HG03196 (cell line): ENCODE results near the gene TXNDC5.

Source experiments
- ATAC-seq: cut with Tn5 transposase; IDR thresholded peaks from one replicate; pipeline ENCODE4 v1.9.1; 2021; ENCODE audit not compliant: unreplicated experiment

Gene TXNDC5

GRCh38 chr6:7868926-7869325 is 41.7 kb downstream of the TXNDC5 start:
- ATAC-seq: no peak

DNA sequence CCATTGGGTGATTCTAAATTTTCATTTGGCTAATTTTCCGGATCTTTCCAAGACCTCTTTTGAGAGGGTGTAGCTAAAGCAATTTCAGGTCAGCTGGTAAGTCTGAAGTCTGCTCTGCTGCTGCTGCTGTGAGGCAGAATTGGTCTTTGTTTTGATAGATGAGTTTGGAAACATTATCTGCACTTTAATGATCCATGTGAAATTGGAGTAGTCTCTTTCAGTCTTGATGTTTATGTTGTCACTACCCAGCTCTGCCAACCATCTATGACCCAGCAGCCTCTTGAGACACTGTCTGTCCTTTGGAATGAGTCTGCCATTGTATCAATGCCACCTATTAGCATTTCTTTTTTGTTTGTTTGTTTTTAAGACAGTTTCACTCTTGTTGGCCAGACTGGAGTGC is 44.1 kb downstream of the TXNDC5 start:
- no peak for ATAC-seq

GRCh38 chr6:7865781-7866180 is 44.8 kb downstream of the TXNDC5 start:
- no peak for ATAC-seq

DNA sequence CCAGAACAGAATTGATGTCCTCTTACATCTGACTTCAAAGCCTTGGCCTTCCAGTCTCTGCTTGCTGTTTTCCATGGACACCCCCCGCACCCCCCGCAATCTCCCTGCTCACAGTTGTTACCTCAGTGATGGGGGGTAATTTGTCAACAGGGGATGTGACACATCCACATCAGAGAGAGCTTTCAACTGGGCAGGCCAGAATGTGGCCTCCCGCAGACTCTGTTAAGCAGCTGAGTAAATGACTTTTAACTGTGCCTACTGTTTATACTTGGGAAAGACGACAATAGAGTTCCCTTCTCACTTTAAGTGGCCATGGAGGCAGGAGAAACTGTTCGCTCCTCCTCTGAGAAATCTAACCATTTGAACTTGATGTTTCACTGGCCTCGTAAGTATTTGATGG is 51.0 kb downstream of the TXNDC5 start:
- no peak for ATAC-seq

- no peak for ATAC-seq
These were observed 58.8 kb downstream of the TXNDC5 start for GRCh38 chr6:7851780-7852179.

GRCh38 chr6:7848229-7848628 is 62.4 kb downstream of the TXNDC5 start:
- no peak for ATAC-seq

GRCh38 chr6:7846966-7847818 is 63.4 kb downstream of the TXNDC5 start:
- no peak for ATAC-seq

DNA sequence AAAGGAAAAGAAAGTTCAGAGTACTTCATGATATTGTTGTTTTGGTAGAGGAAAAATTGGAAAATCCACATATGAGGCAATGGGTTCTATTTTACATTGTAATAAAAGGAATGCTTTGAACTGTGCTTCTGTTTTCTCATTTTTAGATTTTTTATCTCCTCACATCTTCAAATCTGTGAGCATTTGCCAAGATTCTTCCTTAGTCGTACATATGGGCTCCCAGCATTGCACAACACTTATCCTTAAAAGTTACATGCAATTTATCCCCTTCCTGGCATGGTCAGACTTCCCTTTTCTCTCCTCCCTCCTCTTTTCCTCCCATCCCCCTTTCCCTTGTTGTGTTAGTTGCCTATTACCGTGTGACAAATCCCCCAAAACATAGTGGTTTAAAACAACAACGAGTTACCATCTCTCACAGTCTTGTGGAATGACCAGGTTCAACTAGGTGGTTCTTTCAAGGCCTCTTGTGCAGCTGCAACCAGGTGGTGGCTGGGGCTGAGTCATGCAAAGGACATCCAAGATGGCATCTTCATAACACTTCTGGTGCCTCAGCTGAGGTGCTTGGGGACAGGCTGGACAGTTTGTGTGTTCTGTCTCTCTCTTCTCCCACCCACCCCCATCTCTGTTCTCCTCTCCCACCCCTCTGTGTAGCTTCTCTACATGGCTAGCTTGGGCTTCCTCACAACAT is 68.7 kb downstream of the TXNDC5 start:
- ATAC-seq: no peak

DNA sequence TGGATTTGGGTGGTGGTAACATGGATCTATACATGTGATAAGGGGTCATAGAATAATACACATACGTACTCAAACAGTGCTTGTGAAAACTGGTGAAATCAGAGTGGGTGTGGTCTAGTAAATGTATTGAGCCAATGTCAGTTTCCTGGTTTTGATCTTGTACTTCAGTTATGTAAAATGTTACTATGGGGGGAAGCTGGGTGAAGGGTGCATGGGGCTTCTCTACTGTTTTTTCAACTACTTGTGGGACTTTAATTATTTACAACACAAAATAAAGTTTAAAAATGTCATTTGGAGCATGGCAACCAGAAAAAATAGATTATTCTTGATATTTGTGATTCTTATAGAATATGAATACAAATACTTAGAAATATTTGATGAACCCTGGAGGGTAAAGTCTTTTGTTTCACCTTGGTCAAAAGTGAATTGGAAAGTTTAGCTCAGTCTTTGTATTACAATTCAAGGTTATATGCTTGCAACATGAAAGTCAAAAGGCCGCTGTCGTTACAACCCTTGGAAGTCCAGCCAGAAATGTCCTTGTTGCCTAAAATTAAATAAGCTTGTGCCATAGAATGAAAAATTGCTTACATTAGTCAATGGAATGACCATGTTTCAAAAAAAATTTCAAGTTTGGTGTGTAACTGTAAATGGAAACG is 74.1 kb downstream of the TXNDC5 start:
- no peak for ATAC-seq

DNA sequence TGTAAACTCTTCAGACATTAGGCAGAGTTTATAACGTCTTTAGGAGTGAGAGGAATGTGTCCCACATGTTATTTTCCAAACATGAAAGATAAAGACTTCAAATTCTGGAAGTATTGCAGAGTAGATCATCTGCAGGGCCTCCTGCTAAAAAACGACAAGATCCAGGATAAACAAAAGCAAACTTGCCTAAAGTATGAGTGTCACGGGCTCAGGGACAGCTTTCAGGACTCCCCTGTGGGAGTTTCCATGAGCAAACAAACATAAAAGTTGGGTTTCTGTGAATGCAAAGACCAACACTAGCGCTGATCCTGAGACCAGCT is 76.9 kb downstream of the TXNDC5 start:
- no peak for ATAC-seq

DNA sequence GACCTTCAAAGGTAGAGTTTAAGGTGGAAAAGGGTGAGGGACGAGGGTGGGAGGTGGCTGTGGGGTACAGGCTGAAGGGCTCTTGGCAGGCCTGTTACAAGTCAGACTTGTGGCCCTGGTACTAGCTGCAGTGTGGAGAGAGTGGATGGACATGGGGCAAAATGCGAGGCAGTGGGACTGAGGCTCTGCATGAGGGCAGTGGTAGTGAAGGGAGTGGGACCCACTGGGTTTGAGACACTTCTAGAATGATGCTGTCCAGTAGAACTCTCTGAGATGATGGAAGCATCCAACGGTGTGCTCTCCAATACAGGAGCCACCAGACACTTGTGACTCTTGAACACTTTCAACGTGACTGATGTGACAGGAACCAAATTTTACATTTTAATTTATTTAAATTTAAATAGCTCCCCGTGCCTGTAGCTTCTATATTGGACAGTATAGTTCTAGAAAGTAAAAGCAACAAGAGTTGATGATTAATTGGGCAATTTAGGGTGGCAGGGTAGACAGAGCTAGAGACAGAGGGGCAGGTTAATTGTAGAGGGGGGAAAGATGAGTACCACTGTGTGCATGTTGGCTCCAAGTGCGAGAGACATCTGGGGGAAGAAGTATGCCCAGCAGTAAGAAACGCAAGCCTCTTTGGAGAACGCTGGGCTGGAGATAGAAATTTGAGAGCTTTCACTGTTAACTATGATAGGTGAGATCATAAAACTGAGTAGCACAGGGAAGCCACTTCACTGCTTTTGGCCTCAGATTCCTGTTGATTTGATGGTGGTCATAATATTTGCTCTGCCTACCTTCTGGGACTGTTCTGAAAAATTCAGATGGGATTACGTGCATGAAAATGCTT is 77.5 kb downstream of the TXNDC5 start:
- ATAC-seq: no peak
